GM10847 (cell line): ENCODE measurements around the gene DIS3L2.

Experiments used
- POLR2A ChIP-seq: IDR thresholded peaks from 2 replicates; pipeline ENCODE4 v1.6.1; 2011; ENCODE audit not compliant: insufficient read length; ENCODE audit errors: extremely low read depth

DIS3L2 gene

DNA sequence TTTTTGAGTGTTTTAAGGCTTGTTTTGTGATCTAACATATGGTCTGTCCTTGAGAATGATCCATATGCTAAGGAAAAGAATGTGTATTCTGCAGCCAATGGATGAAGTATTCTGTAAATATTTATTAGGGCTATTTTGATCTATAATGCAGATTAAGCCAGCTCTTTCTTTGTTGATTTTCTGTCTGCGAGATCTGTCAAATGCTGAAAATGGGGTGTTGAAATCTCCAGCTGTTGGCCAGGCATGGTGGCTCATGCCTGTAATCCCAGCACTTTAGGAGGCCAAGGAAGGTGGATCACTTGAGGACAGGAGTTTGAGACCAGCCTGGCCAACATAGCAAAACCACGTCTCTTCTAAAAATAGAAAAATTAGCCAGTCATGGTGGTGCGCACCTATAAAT is 132.7 kb downstream of the DIS3L2 start:
- TF ChIP-seq POLR2A: no peak

DNA sequence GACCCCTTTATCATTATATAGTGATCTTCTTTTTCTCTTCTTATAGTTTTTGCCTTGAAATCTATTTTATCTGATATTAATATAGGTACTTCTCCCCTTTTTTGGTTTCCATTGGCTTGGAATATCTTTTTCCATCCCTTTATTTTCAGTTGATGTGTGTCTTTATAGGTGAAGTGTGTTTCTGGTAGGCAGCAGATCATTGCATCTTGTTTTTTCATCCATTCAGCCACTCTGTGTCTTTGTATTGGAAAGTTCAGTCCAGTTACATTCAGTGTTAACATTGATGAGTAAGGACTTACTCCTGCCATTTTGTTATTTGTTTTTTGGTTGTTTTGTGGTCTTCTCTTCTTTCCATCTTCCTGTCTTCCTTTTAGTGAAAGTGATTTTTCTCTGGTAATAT is 133.4 kb downstream of the DIS3L2 start:
- TF ChIP-seq POLR2A: no peak

DNA sequence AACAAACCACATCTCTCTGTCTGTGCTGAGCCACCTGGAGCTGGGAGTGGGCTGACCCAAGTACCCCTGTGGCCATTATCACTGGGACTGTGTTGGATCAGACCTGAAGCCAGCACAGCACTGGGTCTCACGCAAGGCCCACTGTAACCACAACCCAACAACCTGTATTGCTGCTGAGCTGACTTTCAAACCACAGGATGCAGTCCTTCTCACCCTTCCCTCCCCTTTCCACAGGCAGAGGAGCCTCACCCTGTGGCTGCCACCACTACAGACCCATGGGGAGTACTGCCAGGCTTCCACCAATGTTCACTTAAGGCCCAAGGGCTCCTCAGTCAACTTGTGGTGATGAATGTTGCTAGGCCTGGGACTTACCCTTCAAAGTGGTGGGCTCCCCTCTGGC is 135.7 kb downstream of the DIS3L2 start:
- no peak for TF ChIP-seq POLR2A

DNA sequence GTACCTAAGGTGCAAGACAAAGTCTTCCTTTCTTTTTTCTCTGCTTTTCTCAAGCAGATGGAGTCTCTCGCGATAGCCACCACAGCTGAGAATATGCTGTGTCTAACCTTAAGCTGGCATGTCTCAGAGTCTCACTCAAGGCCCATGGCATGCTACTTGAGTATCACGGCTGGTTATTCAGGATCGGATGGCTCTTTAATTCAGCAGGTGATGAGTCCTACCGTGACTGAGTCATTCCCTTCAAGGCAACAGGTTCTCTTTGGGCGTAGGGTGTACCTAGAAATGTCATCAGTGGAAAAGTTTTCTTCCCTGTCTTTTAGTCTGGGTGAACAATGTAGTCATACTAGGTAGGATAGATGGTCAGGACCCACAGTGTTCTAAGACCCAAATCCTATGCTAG is 136.2 kb downstream of the DIS3L2 start:
- no peak for TF ChIP-seq POLR2A

DNA sequence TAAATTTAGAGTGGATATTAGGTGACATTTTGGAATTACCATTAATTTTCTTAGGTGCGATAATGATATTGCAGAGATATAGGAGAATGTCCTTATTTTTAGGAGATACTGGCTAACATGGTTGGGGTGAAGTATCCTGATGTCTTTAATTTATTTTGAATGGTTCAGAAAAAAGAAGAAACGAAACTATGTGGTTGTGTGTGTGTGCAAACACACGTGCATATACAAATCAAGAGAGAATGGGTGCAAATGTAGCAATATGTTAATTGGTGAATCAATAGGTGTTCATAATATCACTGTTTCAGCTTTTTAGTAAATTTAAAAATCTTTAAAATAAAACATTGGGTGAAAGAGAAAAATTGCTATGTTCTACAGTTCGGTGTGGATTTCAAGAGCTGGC is 140.9 kb downstream of the DIS3L2 start:
- TF ChIP-seq POLR2A: no peak

DNA sequence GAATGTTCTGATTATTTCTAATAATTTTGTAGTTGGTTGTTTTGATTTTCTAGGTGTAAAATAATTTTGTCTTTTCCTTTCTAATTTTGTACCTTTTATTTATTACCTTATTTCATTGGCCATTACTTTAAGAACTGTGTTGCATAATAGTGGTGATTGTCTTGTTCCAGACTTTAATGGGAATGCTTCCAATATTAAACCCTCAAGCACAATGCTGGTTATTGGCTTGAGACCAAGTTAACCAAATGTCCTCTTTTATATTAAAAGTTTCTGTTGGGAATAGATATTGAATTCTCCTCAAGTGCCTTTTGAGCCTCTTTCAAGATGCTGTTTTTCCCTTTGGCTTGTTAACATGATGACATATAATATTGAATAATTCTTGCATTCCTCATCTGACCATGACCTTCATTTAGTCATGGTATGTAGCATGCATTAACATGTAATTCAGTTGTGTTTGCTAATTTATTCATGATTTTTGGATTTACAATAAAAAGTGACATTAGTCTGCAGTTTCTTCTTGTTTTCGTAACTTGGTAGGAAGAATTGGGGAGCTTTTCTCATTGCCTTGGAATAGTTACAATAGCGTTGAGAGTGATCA is 141.7 kb downstream of the DIS3L2 start:
- TF ChIP-seq POLR2A: no peak

DNA sequence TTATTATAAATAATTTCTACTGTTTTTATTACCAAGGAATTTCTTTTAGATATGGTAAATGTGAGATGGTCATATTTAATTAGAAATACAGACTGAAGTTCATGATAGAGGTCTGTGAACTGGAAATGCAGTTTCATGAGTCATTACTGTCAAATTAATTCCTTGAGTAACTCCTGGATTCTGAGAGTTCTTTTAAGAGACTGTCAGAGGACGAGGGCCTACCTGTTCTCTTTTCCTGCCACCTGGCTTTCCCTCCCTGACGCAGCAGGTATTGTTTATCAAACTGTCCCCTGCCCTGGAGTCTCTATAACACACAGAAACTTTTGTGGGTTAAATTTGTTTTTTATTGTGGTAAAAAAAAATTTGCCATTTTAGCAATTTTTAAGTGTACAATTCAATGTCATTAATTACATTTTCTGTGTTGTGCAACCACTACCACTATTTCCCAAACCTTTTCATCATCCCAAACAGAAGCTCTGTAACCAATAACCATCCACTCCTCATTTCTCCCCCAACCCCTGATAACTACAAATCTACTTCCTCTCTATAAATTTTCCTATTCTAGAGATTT is 142.6 kb downstream of the DIS3L2 start:
- no peak for TF ChIP-seq POLR2A

DNA sequence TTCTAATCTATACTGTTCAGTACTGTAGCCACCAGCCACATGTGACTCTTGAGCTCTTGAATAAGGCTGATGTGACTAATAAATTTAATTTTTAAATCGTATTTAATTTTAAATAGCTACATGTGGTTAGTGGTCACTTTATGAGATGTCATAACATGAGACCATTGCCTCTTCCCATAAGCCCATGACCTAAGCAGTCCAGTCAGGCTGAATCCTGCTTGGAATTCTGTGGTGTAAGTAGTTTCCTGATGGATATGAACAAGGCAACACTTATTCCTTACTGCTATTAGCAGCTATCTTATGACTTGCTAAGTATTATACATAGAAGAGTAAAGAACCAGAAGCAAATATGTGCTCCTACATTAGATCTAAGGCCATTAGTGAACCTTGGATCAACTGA is 150.0 kb downstream of the DIS3L2 start:
- TF ChIP-seq POLR2A: no peak

DNA sequence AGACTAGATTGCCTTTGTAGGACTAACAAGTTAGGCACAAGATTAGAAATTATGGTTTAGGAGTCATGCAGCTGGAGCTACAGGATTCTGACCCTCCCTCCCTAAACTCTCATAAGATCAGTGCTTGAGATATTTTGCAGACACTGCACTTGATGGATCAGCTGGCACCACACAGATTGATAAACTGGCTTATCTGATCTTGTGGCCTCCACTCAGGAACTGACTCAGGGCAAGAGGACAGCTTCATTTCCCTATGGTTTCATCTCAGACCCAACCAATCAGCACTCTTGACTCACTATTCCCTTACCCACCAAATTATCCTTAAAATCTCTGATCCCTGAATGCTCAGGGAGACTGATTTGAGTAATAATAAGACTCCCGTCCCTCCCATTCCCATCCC is 152.3 kb downstream of the DIS3L2 start:
- TF ChIP-seq POLR2A: no peak

DNA sequence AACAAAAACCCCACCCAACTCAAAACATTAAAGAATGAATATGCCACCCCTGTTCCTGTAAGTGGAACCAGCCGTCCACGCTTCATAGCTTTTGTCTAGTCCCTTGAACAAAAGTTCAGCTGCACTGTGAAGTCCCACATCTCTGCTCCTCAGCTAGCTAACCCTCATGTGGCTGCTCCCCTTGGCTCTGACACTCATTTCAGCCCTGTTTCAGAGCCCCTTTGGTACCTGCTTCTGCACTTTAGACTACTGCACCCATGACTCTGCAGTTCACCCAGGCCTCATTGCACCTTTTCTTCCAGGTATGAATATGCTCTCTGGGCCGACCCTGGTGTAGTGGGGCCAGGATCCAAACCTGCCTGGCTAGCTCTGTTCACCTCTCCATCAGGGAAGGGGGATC is 155.3 kb downstream of the DIS3L2 start:
- TF ChIP-seq POLR2A: no peak

DNA sequence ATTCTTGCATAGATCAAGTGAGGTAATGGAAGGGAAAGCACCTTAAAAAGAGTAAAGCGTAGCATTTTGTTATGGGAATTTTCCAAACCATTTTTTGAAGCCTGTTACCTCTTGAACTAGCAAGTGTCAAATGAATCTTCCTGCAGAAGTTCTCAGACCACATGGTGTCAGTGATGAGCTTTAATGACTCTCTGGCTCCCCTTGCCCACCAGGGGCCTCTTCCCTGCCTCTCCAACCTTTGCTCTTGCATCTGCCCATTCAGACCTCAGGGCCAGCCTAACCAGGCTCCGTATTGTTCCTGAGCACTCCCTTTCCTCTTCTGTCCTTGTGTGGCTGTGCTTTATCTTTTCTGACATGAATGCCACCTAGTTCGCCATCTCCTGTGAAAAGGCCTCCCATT is 155.9 kb downstream of the DIS3L2 start:
- TF ChIP-seq POLR2A: no peak

DNA sequence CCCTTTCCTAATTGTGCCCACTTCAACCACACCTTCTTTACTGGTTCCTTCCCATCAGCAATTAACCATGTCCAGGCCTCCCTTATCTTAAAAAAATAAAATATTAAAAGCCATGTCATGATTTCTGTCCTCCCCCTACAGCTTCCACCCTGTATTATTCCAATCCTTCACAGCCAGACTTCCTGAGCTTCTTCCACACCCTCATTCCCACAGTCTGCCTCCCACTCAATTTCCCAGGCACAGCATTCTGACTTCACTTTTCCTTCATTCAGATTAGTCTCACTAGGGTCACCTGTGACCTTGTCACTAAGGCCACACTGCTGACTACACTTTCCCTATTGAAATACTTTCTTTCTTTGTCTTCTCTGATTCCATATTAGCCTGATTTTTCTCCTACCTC is 159.4 kb downstream of the DIS3L2 start:
- no peak for TF ChIP-seq POLR2A

DNA sequence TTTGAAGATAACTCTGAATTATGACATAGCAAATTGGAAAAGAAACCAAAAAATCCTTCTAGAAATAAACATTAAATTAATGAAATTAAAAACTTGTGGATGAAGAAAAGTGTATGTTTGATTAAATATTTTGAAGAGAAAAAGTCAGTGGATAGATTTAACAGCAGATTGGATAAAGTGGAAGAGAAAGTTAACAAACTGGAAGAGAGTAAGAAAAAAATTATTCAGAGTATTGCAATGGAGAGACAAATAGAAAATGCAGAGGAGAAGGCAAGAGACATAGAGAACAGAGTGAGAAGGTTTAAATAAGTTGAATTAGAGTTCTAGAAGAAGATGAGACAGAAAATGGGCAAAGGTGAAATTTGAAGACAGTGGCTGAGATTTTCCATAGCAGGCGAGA is 162.8 kb downstream of the DIS3L2 start:
- no peak for TF ChIP-seq POLR2A

DNA sequence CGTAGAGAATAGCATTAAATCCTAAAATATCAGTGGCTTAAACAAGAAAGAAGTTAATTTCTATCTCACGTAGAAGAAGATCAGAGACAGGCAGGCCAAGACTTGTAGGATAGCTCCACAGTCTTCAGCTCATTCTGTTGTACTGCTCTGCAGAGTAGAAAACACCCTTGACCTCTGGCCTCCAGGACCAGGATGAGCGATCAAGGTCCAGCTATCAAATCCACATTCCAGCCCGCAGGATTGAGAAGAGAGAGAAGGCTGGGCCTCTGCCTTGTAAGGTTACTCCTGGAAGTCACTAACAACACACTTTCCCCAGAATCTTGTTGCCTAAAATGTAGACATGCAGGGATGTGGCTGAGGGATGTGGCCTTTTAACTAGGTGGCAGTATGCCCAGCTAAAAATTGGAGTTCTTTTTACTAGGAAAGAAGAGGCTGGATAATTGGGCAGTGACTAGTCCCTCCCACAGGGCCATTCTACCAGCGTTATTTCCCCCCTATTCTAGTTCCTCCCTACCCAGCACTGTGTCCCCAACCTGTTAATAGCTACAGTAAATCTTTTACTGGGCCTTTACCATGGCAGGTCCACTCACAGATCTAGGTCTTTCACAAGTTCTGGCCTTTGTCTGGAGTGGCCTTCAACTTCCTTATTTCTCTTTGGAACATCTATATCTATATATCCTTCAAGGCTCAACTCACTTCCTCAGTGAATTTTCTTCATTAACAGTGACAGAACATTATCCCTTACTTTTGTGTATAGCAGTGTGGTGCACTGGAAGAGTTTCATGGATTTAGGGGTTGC is 165.0 kb downstream of the DIS3L2 start:
- no peak for TF ChIP-seq POLR2A

DNA sequence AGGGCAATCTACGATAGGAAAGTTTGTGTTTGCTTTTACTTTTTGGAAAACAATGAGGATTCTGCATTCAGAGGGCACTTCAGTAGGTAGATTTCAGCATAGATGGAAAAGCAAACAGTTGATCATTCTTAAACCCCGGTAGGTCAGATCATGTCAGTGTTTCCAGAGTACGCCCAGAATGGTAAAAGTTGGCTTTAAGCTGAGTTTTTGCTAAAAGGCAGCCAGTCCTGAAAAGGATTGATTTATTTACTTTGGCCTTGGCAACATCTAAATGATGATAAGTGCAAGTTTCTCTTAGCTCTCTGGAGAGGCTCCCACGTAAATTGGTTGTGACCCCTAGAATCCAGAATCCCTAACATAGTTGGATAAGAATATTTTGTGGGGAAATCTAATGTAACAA is 168.0 kb downstream of the DIS3L2 start:
- no peak for TF ChIP-seq POLR2A

DNA sequence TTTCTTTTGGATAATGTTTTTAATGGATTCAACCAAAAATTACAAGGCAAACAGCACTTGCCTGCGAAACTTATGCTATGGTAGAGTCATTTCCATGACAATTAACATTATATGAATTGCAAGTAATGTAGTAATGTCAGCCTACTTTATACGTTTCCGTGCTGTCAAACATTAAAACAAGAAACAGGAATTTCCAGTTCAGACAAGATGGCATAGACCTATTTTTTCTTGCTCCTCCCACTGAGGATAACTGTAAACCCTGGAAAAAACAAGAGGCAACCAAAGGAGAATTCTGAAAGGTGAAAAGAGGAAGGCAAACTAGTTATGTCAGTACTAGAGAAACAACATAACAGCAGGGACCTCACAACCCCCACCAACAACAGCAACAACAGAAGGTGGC is 170.7 kb downstream of the DIS3L2 start:
- no peak for TF ChIP-seq POLR2A

DNA sequence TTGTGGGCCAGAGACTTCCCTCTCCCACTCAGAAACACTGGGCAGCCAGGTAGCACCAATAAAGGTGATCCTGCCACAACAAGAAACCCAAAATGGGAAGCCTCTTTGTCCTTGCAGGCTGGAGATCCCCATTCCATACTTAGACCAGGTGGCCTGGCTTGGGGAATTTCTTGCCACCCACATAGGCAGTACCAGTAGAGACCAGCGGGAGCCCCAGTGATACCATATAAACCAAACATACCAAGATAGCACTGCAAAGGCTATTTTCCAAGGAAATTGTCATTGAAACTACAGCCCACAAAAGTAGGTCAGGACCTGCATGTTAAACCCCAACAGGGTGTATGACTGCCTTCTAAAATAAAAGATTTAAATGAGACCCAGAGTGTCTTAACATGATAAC is 171.6 kb downstream of the DIS3L2 start:
- no peak for TF ChIP-seq POLR2A
